ENCODE measurements around the gene PCAT7. TPM values are rescaled to one million over a fixed set of nuclear protein-coding genes. Genes with fewer than 3 reads are reported as not detected.
A peak's percentile ranks its signal among the peaks of the same experiment; 100 is the strongest.

PCAT7 gene
- total RNA-seq, 6 donors from 2014 or later, result 0.10 to 0.24 TPM; not detected in 4

DNA sequence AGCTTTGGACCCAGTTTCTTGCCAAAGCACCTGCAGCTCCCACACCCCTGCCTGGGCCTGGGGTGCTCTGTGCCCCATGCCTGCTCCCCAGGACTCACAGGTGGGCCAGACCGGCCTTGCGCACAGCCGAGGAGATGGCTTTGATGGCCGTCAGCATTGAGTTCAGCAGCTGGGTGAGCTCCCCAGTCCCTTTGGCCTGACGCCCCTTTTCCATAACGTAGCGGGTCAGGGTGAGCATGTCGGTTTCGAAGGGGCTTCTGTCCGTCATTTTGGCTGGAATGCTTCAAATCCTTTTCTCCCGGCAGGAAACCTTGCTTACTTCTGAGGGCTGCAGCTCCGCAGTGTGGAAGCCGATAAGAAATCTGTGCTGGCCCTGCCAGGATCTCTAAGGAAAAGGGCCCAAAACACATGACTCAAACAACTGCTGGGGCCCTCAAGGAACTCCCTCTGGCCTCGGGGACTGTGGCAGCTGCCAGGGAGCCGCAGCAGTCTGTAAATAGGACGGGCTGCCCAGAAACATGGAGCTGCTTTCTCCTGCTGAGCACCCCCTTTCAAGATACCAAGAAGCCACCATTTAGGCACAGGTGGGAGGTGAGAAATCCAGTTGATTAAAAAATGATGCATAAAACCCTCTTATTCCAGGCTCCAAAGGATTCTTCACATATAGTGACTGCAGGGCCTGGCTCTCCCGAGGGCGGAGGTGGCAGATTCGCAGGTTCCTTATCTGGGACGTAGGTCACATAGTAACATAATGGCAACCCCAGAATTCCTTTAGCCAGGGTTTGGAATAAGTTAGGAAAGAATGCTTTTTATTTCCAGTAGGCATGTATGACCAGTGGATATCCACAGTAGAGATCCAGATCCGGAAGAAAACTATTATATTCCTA lies 38.8 kb downstream of the PCAT7 start, which contains the start of gene FBP2:
FBP2 (minus strand) TSS at position 366 of the 887 bp plus-strand sequence; CDS start at position 268, 98 bp downstream.
- Histone ChIP-seq H3K27me3 (no peaks in the 10 kb centered on the region), H3K4me3 (no peak within 1 kb of the TSS), H3K36me3 (no peaks in the 10 kb centered on the region), H3K4me1 (no peaks in the 10 kb centered on the region), H3K9me3 (no peaks in the 10 kb centered on the region), H3K27ac (no peak within 1 kb of the TSS)
- ATAC-seq (ENCODE audit: low FRiP score in 2 of 2) (peak in 1 of 2 donors; percentile 31), DNase-seq (no peak)
- WGBS, 2 donors, result 71 to 79% methylated on average over 6 to 21 of the region's 21 CpGs
- TF ChIP-seq POLR2A (IDR thresholded peaks at IDR 0.05) (no peak), POLR2AphosphoS5 (IDR thresholded peaks at IDR 0.05) (no peak), EP300 (IDR thresholded peaks at IDR 0.05) (no peak)
- TF ChIP-seq, protein P1, sequence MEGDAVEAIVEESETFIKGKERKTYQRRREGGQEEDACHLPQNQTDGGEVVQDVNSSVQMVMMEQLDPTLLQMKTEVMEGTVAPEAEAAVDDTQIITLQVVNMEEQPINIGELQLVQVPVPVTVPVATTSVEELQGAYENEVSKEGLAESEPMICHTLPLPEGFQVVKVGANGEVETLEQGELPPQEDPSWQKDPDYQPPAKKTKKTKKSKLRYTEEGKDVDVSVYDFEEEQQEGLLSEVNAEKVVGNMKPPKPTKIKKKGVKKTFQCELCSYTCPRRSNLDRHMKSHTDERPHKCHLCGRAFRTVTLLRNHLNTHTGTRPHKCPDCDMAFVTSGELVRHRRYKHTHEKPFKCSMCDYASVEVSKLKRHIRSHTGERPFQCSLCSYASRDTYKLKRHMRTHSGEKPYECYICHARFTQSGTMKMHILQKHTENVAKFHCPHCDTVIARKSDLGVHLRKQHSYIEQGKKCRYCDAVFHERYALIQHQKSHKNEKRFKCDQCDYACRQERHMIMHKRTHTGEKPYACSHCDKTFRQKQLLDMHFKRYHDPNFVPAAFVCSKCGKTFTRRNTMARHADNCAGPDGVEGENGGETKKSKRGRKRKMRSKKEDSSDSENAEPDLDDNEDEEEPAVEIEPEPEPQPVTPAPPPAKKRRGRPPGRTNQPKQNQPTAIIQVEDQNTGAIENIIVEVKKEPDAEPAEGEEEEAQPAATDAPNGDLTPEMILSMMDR (IDR thresholded peaks at IDR 0.05), result no peak

DNA sequence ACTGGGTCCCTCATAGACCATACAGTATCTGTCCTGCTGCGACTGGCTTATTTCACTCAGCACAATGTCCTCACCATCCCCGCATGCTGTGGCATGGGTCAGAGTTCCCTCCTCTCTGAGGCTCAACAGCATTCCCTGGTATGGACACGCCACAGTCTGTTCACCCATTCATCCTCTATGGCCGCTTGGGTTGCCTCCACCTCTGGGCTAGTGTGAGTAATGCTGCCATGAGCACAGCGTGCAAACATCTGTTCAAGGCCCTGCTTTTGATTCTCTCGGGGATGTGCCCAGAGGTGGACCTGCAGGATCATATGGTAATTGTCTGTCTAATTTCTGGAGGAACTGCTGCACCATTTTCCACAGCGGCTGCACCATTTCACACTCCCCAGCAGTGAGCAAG lies 44.2 kb downstream of the PCAT7 start:
- Histone ChIP-seq H3K27me3 (no peaks in the 10 kb centered on the region), H3K27ac (no peak overlapping the region), H3K4me1 (peaks cover 0 to 6% (median 2%) of the 10 kb centered on the region in 4 donors), H3K9me3 (no peaks in the 10 kb centered on the region), H3K36me3 (no peaks in the 10 kb centered on the region), H3K4me3 (no peak overlapping the region)
- no peak for ATAC-seq (ENCODE audit: low FRiP score in 2 of 2)
- no peak for DNase-seq
- TF ChIP-seq POLR2A (IDR thresholded peaks at IDR 0.05) (no peak), POLR2AphosphoS5 (IDR thresholded peaks at IDR 0.05) (no peak), EP300 (IDR thresholded peaks at IDR 0.05) (no peak)
- TF ChIP-seq, protein P1 (IDR thresholded peaks at IDR 0.05), result no peak
- WGBS, 2 donors, result 79 to 88% methylated on average over 7 of the region's 7 CpGs

DNA sequence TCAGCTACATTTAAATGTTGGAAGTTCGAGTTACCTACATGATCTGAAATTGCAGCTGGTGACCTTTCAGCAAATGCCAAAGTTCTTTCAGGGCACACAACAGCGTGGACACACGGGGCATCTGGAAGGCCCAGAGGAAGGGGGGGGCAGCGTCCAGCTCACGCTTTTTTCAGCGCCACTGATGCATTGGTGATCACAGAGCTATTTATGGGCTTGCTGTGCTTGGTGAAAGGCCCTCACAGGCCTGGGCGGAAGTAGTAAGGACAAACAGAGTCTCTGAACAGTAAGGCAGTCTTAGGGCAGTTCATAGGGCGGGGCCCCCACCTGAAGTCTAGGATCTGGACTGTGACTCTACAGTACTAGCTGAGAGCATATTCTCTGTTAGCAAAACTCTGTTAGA lies 45.4 kb downstream of the PCAT7 start:
- WGBS, 2 donors, result 84 to 87% methylated on average over 3 to 8 of the region's 8 CpGs
- peaks cover 0 to 8% (median under 1%) of the 10 kb centered on the region in 4 donors for H3K36me3 ChIP-seq
- H3K9me3 ChIP-seq, result no peaks in the 10 kb centered on the region
- no peaks in the 10 kb centered on the region for H3K27me3 ChIP-seq
- peaks cover 0 to 6% (median 2%) of the 10 kb centered on the region in 4 donors for H3K4me1 ChIP-seq
- H3K27ac ChIP-seq, result no peak overlapping the region
- TF ChIP-seq POLR2A (IDR thresholded peaks at IDR 0.05), result no peak
- TF ChIP-seq, protein P1 (IDR thresholded peaks at IDR 0.05), result no peak
- no peak for TF ChIP-seq EP300 (IDR thresholded peaks at IDR 0.05)
- TF ChIP-seq POLR2AphosphoS5 (IDR thresholded peaks at IDR 0.05), result no peak
- ATAC-seq (ENCODE audit: low FRiP score in 2 of 2) (no peak), DNase-seq (no peak)
- H3K4me3 ChIP-seq, result no peak overlapping the region

DNA sequence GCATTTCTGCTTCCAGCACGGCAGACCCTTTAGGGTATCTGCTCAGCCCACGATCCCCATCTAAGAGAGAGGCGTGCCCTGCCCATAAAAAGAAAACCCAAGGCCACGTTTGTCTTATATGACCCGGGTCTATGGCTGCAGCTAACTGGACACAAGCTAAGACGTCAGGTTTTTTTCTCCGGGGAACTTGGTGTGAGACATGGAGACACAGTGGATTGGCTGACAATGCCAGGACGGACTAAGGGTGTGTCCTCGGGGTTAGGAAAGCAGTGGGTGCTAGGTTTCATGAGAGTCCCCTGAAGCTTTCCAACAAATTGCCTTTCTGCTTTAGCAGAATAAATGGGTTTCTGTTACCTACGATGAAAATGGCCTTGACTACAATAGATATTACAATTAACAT lies 45.8 kb downstream of the PCAT7 start:
- Histone ChIP-seq H3K27ac (no peak overlapping the region), H3K36me3 (peaks cover 0 to 11% (median 1%) of the 10 kb centered on the region in 4 donors), H3K4me3 (no peak overlapping the region), H3K9me3 (no peaks in the 10 kb centered on the region), H3K27me3 (no peaks in the 10 kb centered on the region), H3K4me1 (peaks cover 0 to 6% (median 2%) of the 10 kb centered on the region in 4 donors)
- ATAC-seq (ENCODE audit: low FRiP score in 2 of 2), result no peak
- TF ChIP-seq EP300 (IDR thresholded peaks at IDR 0.05), result no peak
- TF ChIP-seq, protein P1 (IDR thresholded peaks at IDR 0.05), result no peak
- no peak for TF ChIP-seq POLR2AphosphoS5 (IDR thresholded peaks at IDR 0.05)
- TF ChIP-seq POLR2A (IDR thresholded peaks at IDR 0.05), result no peak
- DNase-seq, result no peak
- WGBS, 2 donors, result 71 to 77% methylated on average over 10 of the region's 10 CpGs

Measured in upper lobe of left lung (tissue), 6 donors.